ENCODE data around the gene MYO6. TPM values are rescaled to one million over a fixed set of nuclear protein-coding genes. Genes with fewer than 3 reads are reported as not detected.
"Not testable (repeated sequence)": the region's sequence is repeated elsewhere in the genome, so short reads cannot be mapped to it uniquely, and the experiment has no call there.

The MYO6 gene
- total RNA-seq: 10 to 100 TPM; 14.8 to 30.3 (median 23.0) TPM

DNA sequence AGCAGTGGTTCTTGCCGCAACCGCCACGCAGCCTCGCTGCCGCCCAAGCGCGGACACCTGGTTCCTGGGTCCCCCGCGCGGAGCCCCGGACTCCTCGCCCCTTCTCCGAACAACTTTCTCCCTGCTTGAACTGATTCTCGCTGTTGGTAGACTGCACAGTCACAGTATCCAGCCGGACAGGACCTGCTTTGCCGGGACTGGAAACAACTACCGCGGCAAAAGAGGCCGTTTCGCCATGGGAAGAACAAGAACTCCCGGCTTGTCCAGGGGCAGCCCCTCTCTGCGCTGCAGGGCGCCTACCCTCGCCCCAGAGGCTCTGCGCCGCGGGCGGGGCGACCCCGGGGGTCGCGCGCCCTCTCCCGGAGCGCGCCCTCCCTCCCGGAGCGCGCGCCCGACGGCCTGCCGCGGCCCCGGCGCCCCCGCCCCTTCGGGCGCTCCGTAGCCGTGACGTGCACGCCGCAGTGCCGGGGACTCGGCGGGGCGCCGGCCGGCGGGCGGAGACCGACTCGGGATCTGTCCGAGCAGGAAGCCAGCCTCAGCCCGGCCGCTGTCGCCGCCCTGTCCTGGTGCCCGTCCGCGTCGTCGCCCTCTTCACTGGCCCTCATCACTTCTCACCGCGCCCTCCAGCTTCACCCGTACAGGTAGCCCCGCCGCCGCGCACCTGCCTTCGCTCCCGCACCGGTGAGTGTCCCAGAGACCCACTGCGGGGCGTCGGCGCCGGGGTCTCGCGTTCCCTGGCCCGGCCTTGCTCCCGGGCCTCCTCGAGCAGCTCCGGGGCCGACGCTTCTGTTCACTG lies at the start of gene MYO6:
MYO6 (plus strand) TSS at position 497 of the 796 bp plus-strand sequence. CDS start 68,309 bp downstream, outside the sequence.
- Histone ChIP-seq H3K27ac (peak within 1 kb of the TSS; percentile 35 to 84), H3K4me3 (peak within 1 kb of the TSS; percentile 72 to 99 (median 89)), H3K4me1 (replicated peaks in 1 of 2) (peaks cover 9 to 13% of the 10 kb centered on the region in 2 donors)
- peak; percentile 91 to 95 (median 92) for ATAC-seq (replicated peaks in 6 of 8)
- in situ Hi-C loops (cut with MboI; ENCODE audit: low pct_unique_long_range_greater_than_20kb in 2 of 9, low sequenced_read_pairs in 9 of 9, unreplicated experiment in 9 of 9): no loop called here
- 0% methylated on average over 2 to 30 of the region's 97 CpGs; no CpG with 5 or more reads in 6 of the 10 experiments for WGBS, 10 experiments

DNA sequence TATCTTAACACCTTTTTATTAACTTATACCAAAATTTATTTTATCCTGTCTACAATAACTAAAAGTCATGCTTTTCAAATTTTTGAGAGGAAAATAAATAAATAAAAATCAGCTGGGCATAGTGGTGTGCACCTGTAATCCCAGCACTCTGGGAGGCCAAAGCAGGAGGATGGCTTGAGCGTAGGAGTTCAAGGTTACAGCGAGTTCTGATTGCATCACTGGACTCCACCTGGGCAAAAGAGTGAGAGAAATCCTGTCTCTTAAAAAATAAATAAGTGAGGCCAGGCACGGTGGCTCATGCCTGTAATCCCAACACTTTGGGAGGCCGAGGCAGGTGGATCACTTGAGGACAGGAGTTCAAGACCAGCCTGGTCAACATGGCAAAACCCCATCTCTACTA lies 40.7 kb upstream of the MYO6 start:
- H3K4me3 ChIP-seq; ATAC-seq (replicated peaks in 6 of 8); in situ Hi-C loops (cut with MboI; ENCODE audit: low pct_unique_long_range_greater_than_20kb in 2 of 9, low sequenced_read_pairs in 9 of 9, unreplicated experiment in 9 of 9); H3K4me1 ChIP-seq (replicated peaks in 1 of 2); H3K27ac ChIP-seq: not testable (repeated sequence)
- WGBS, 10 experiments: 71 to 100% (median 93%) methylated on average over 1 to 4 of the region's 4 CpGs; no CpG with 5 or more reads in 2 of the 10 experiments

DNA sequence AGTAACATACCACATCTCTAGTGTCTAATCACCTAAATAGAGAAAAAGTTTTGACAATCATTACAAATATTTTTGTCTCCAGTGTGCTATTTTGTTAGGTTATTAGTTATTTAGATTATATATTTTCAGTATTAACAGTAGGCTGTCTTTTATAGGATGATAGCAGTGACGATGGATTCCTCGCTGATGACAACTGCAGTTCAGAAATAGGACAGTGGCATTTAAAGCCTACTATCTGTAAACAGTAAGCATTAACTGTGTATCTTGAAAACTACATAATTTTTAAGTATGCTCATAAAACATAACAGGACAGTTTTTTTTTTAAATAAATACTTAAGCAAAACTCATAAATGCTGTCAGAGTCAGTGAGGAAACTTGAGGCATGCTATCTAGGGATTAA lies 37.9 kb upstream of the MYO6 start:
- no peak overlapping the region for H3K4me3 ChIP-seq
- no peaks in the 10 kb centered on the region for H3K4me1 ChIP-seq (replicated peaks in 1 of 2)
- ATAC-seq (replicated peaks in 6 of 8): no peak
- H3K27ac ChIP-seq: no peak overlapping the region
- in situ Hi-C loops (cut with MboI; ENCODE audit: low pct_unique_long_range_greater_than_20kb in 2 of 9, low sequenced_read_pairs in 9 of 9, unreplicated experiment in 9 of 9): no loop called here
- WGBS, 10 experiments: 86 to 100% (median 98%) methylated on average over 2 of the region's 2 CpGs; no CpG with 5 or more reads in 2 of the 10 experiments

DNA sequence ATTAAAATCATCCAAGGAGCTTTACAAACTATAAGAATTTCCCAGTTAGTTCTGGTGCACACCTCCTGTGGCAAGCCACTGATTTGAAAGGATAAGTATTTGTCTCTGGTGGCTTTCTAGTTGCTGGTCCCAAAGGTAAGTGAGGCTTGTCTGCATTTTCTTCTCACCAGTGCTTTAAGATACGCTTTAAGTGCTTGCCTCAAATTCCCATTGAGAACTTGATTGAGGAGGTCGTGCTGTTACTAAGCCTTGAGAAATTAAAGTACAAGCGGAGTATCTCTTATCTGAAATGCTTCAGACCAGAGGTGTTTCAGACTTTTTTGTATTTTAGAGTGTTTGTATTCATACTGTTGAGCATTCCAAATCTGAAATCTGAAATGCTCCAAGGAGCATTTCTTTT lies 29.9 kb upstream of the MYO6 start:
- 79 to 100% (median 89%) methylated on average over 1 to 3 of the region's 3 CpGs; no CpG with 5 or more reads in 2 of the 10 experiments for WGBS, 10 experiments
- no peaks in the 10 kb centered on the region for H3K4me1 ChIP-seq (replicated peaks in 1 of 2)

DNA sequence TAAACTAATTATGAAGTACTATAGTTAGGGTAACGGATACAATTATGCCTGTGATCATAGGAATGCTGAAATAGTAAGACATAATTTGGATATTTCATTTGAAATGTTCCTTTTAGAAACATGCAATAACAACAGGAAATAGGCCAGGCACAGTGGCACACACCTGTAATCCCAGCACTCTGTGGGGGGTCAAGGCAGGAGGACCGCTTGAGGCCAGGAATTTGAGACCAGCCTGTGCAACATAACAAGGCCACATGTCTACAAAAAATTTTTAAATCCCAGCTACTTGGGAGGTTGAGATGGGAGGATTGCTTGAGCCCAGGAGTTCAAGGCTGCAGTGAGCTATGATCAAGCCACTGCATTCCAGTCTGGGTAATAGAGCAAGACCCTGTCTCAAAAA lies 25.7 kb upstream of the MYO6 start:
- WGBS, 10 experiments: 40 to 100% (median 100%) methylated on average over 1 to 2 of the region's 2 CpGs; no CpG with 5 or more reads in 2 of the 10 experiments
- in situ Hi-C loops (cut with MboI; ENCODE audit: low pct_unique_long_range_greater_than_20kb in 2 of 9, low sequenced_read_pairs in 9 of 9, unreplicated experiment in 9 of 9): no loop called here

More for the DNA sequence above, 29.9 kb upstream of the MYO6 start:
- no peak for ATAC-seq (replicated peaks in 6 of 8)
- in situ Hi-C loops (cut with MboI; ENCODE audit: low pct_unique_long_range_greater_than_20kb in 2 of 9, low sequenced_read_pairs in 9 of 9, unreplicated experiment in 9 of 9): no loop called here
- H3K27ac ChIP-seq: no peak overlapping the region
- H3K4me3 ChIP-seq: no peak overlapping the region

DNA sequence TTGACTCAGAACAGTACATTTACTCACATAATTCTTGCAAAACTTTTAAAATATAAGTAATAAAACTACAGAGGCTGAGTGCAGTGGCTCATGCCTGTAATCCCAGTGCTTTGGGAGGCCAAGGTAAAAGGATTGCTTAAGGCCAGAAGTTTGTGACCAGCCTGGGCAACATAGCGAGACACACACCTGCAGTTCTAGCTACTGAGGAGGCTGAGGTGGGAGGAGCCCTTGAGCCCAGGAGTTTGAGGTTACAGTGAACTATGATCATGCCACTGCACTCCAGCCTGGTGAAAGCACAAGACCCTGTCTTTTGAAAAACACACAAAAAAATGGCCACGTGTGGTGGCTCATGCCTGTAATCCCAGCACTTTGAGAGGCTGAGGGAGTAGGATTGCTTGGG lies 21.8 kb upstream of the MYO6 start:
- no peak for ATAC-seq (replicated peaks in 6 of 8)
- Histone ChIP-seq H3K27ac (no peak overlapping the region), H3K4me3 (no peak overlapping the region), H3K4me1 (replicated peaks in 1 of 2) (no peaks in the 10 kb centered on the region)
- in situ Hi-C loops (cut with MboI; ENCODE audit: low pct_unique_long_range_greater_than_20kb in 2 of 9, low sequenced_read_pairs in 9 of 9, unreplicated experiment in 9 of 9): no loop called here
- WGBS, 10 experiments: 50 to 89% (median 70%) methylated on average over 1 to 2 of the region's 2 CpGs; no CpG with 5 or more reads in 6 of the 10 experiments

More for the DNA sequence above, 25.7 kb upstream of the MYO6 start:
- Histone ChIP-seq H3K4me3 (no peak overlapping the region), H3K4me1 (replicated peaks in 1 of 2) (no peaks in the 10 kb centered on the region), H3K27ac (no peak overlapping the region)
- no peak for ATAC-seq (replicated peaks in 6 of 8)

DNA sequence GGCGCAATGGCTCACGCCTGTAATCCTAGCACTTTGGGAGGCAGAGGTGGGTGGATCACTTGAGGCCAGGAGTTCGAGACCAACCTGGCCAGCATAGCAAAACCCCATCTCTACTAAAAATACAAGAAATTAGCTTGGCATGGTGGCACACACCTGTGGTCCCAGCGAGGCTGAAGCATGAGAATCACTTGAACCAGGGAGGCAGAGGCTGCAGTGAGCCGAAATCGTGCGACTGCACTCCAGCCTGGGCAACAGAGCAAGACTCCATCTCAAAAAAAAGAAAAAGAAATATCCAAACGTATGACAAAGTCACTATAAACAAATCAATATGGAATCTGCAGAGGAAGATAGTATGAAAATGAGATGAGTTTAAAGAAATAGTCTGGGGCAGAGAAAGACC lies 18.0 kb upstream of the MYO6 start:
- H3K4me1 ChIP-seq (replicated peaks in 1 of 2); in situ Hi-C loops (cut with MboI; ENCODE audit: low pct_unique_long_range_greater_than_20kb in 2 of 9, low sequenced_read_pairs in 9 of 9, unreplicated experiment in 9 of 9); ATAC-seq (replicated peaks in 6 of 8); H3K27ac ChIP-seq; H3K4me3 ChIP-seq: not testable (repeated sequence)
- 60 to 100% (median 80%) methylated on average over 1 to 8 of the region's 8 CpGs for WGBS, 10 experiments

DNA sequence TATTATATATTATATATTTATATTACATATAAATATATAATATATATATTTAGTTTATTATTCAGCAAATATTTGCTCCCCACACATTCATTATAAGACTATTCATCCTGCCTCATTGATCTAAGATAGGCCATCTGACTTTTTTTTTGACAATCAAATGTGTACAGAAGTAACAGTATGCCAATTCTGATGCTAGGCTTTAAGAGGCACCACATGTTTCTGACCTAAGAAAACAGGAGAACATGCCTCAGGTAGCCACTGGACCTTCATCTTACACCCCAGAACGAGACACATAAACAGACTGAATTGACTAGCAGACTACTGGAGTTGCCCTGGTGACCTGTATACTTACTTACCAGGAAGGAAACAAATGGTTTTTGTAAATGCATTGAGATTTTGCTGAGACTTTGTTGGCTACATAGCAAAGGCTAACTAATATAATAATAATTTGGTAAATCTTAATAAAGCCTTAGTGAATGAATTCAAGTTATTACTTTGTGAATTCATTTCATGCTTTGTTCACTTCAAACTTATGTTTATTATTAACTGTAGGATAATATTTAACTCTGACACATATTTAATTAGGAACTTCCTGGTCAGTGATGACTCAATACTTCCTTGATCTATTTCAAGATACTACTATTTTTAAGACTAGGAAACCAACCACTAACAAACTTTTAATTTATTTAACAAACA lies 13.4 kb upstream of the MYO6 start:
- peak in 2 of 8 experiments; percentile 25 to 63 for ATAC-seq (replicated peaks in 6 of 8)
- H3K27ac ChIP-seq: no peak overlapping the region
- 20 to 75% (median 44%) methylated on average over 1 of the region's 1 CpG; no CpG with 5 or more reads in 5 of the 10 experiments for WGBS, 10 experiments
- H3K4me1 ChIP-seq (replicated peaks in 1 of 2): no peaks in the 10 kb centered on the region
- H3K4me3 ChIP-seq: no peak overlapping the region
- in situ Hi-C loops (cut with MboI; ENCODE audit: low pct_unique_long_range_greater_than_20kb in 2 of 9, low sequenced_read_pairs in 9 of 9, unreplicated experiment in 9 of 9): no loop called here

DNA sequence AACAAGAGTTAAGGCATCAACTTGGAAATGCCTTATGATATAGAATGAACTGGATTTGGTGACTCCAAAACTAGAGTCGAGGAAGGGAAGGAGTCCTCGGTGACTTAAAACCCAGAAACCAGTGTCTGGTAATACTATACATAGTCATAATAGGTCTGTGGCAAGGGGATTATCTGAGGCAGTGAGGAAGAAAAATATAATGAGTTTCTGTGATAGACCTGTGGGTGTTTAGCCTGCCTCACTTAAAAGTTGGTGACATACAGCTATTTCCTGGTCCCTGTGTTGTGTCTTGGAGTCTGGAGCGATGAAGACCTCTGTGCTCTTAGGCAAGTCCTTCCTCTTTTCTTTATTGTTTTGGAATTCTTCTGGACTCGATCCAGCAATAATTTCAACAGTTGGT lies 5.1 kb upstream of the MYO6 start:
- ATAC-seq (replicated peaks in 6 of 8): no peak
- WGBS, 10 experiments: 55 to 95% (median 78%) methylated on average over 2 to 4 of the region's 4 CpGs; no CpG with 5 or more reads in 1 of the 10 experiments
- in situ Hi-C loops (cut with MboI; ENCODE audit: low pct_unique_long_range_greater_than_20kb in 2 of 9, low sequenced_read_pairs in 9 of 9, unreplicated experiment in 9 of 9): no loop called here
- Histone ChIP-seq H3K4me1 (replicated peaks in 1 of 2) (no peaks in the 10 kb centered on the region), H3K27ac (no peak overlapping the region), H3K4me3 (no peak overlapping the region)

DNA sequence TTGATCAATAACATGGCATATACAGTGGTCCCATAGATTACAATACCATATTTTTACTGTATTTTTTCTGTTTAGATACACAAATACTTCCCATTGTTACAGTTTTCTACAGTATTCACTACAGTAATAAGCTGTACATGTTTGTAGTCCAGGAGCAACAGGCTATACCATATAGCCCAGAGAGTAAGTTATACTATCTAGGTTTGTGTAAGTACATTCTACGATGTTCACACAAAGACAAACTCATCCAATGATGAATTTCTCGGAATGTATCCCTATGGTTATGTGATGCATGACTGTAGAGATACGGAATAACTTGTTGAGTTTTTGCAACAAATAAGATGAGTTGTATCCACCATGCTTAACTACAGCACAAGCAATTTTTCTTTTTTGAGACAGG lies 3.6 kb upstream of the MYO6 start:
- no peak overlapping the region for H3K27ac ChIP-seq
- no peak overlapping the region for H3K4me3 ChIP-seq
- 80 to 100% (median 89%) methylated on average over 2 to 3 of the region's 3 CpGs; no CpG with 5 or more reads in 2 of the 10 experiments for WGBS, 10 experiments
- ATAC-seq (replicated peaks in 6 of 8): no peak
- in situ Hi-C loops (cut with MboI; ENCODE audit: low pct_unique_long_range_greater_than_20kb in 2 of 9, low sequenced_read_pairs in 9 of 9, unreplicated experiment in 9 of 9): no loop called here
- H3K4me1 ChIP-seq (replicated peaks in 1 of 2): peaks cover 2 to 4% of the 10 kb centered on the region in 2 donors

DNA sequence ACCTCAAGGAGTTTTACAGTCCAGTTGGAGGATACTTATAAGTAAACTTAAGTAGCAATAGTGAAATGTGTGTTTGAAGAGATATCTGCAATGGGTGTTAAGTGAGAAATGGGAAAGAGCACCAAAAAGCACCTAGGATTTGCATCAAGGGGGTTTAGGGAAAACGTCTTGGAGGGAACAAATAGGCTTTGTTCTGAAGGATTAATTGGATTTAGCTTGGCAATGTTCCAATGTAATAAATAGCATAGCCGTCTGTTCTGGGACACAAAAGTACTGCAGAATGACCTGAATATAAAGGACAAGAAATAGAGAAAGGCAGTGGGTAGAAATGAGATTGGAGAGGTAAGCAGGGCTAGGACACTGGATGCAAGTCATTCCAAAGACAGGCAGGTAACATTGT lies 2.8 kb upstream of the MYO6 start:
- no peak for ATAC-seq (replicated peaks in 6 of 8)
- Histone ChIP-seq H3K4me1 (replicated peaks in 1 of 2) (peaks cover 9 to 10% of the 10 kb centered on the region in 2 donors), H3K4me3 (no peak overlapping the region), H3K27ac (no peak overlapping the region)
- 0 to 44% (median 29%) methylated on average over 2 of the region's 2 CpGs; no CpG with 5 or more reads in 4 of the 10 experiments for WGBS, 10 experiments
- in situ Hi-C loops (cut with MboI; ENCODE audit: low pct_unique_long_range_greater_than_20kb in 2 of 9, low sequenced_read_pairs in 9 of 9, unreplicated experiment in 9 of 9): no loop called here

DNA sequence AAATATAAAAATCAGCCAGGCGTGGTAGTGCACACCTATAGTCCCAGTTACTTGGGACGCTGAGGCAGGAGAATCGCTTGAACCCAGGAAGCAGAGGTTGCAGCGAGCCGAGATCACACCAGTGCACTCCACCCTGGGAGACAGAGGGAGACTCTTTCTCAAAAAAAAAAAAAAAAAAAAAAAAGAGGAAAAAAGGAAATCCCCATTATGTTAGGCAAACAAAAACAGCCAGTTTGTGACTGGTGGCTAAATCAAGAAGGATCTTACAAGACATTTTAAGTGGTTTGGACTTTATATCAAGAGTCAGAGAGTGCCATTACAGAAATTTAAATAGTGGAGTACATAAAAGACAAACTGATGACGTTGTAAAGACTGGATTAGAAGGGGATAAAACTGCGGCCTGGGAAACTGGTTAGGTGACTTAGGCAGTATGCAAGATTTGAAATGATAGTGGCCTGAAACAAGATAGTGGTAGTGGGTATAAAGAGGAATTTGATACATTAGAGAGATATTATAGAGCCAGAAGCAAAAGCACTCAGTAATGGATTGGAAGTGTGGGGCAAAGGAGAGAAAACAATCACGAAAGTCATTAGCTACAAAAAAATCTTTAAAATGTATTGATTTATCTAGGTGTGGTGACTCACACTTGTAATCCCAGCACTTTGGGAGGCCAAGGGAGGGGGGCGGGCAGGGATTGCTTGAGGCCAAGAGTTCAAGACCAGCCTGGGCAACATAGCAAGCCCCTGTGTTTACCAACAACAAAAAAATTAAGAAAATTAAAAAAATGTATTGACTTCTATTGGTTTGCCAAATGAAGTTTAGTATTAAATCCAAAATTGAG lies 1.7 kb upstream of the MYO6 start:
- WGBS, 10 experiments: 67 to 100% (median 91%) methylated on average over 1 to 9 of the region's 9 CpGs
- Histone ChIP-seq H3K4me1 (replicated peaks in 1 of 2) (peaks cover 9 to 11% of the 10 kb centered on the region in 2 donors), H3K27ac (no peak overlapping the region), H3K4me3 (no peak overlapping the region)
- in situ Hi-C loops (cut with MboI; ENCODE audit: low pct_unique_long_range_greater_than_20kb in 2 of 9, low sequenced_read_pairs in 9 of 9, unreplicated experiment in 9 of 9): no loop called here
- ATAC-seq (replicated peaks in 6 of 8): no peak
